HG03175 (cell line): Measurements from ENCODE around the gene TRIM6.
A peak's percentile ranks its signal among the peaks of the same experiment; 100 is the strongest.
"Not testable (repeated sequence)": the region's sequence is repeated elsewhere in the genome, so short reads cannot be mapped to it uniquely, and the experiment has no call there.

Experiments used
- ATAC-seq: cut with Tn5 transposase; IDR thresholded peaks from one replicate; pipeline ENCODE4 v1.9.1; 2021; ENCODE audit warnings: mild to moderate bottlenecking, moderate library complexity; ENCODE audit not compliant: unreplicated experiment

TRIM6 gene

GRCh38 chr11:5602791-5603190 is 6.4 kb downstream of the TRIM6 start:
- ATAC-seq, result not testable (repeated sequence)

- ATAC-seq, result no peak
Observed at GRCh38 chr11:5603326-5603725, 6.9 kb downstream of the TRIM6 start.

- no peak for ATAC-seq
Observed at GRCh38 chr11:5604896-5605295, 8.5 kb downstream of the TRIM6 start.

- no peak for ATAC-seq
Observed at GRCh38 chr11:5605849-5606248, 9.4 kb downstream of the TRIM6 start.

- ATAC-seq, result no peak
Observed at GRCh38 chr11:5608808-5609207, 12.4 kb downstream of the TRIM6 start.

- no peak for ATAC-seq
Observed at GRCh38 chr11:5610446-5610845, 14.0 kb downstream of the TRIM6 start.

- ATAC-seq, result no peak
Observed at GRCh38 chr11:5611627-5612026, 15.2 kb downstream of the TRIM6 start.

- ATAC-seq, result no peak
Observed at GRCh38 chr11:5618807-5619206, 22.4 kb downstream of the TRIM6 start.

- ATAC-seq, result no peak
Observed at GRCh38 chr11:5620651-5621521, 24.4 kb downstream of the TRIM6 start.

GRCh38 chr11:5621580-5621979 is 25.1 kb downstream of the TRIM6 start:
- ATAC-seq, result no peak

- no peak for ATAC-seq
Observed at GRCh38 chr11:5622802-5623201, 26.4 kb downstream of the TRIM6 start.

- peak; percentile 97 for ATAC-seq
Observed at GRCh38 chr11:5624489-5625279, 28.2 kb downstream of the TRIM6 start, which contains the start of gene TRIM34. TSS of gene TRIM34 (plus strand) at chr11:5625001. CDS start at chr11:5632332, 7,331 bp downstream.

- no peak for ATAC-seq
Observed at GRCh38 chr11:5625281-5625680, 28.8 kb downstream of the TRIM6 start.

- no peak for ATAC-seq
Observed at GRCh38 chr11:5626196-5626595, 29.8 kb downstream of the TRIM6 start.

GRCh38 chr11:5631417-5631816 is 35.0 kb downstream of the TRIM6 start:
- ATAC-seq, result no peak

- ATAC-seq, result peak; percentile 94
Observed at GRCh38 chr11:5631969-5632635, 35.7 kb downstream of the TRIM6 start.

GRCh38 chr11:5639953-5640352 is 43.5 kb downstream of the TRIM6 start:
- ATAC-seq, result no peak

- no peak for ATAC-seq
Observed at GRCh38 chr11:5643585-5643984, 47.1 kb downstream of the TRIM6 start.

GRCh38 chr11:5646139-5646538 is 49.7 kb downstream of the TRIM6 start:
- no peak for ATAC-seq

- ATAC-seq, result no peak
Observed at GRCh38 chr11:5655474-5655873, 59.0 kb downstream of the TRIM6 start.

- not testable (repeated sequence) for ATAC-seq
Observed at GRCh38 chr11:5656956-5657355, 60.5 kb downstream of the TRIM6 start.
